GF-D8 (cell line): ENCODE data around the gene SLCO2B1.
A peak's percentile ranks its signal among the peaks of the same experiment; 100 is the strongest.

Experiments
- DNase-seq: peaks from one replicate; lab custom pipeline; 2025; lab: John Stamatoyannopoulos, UW

SLCO2B1 gene

GRCh38 chr11:75161506-75162095, 10.7 kb downstream of the SLCO2B1 start:
- no peak for DNase-seq

- DNase-seq = no peak
These were observed 12.0 kb downstream of the SLCO2B1 start for GRCh38 chr11:75162954-75163353.

GRCh38 chr11:75163921-75164849, 13.3 kb downstream of the SLCO2B1 start:
- DNase-seq = no peak

DNA sequence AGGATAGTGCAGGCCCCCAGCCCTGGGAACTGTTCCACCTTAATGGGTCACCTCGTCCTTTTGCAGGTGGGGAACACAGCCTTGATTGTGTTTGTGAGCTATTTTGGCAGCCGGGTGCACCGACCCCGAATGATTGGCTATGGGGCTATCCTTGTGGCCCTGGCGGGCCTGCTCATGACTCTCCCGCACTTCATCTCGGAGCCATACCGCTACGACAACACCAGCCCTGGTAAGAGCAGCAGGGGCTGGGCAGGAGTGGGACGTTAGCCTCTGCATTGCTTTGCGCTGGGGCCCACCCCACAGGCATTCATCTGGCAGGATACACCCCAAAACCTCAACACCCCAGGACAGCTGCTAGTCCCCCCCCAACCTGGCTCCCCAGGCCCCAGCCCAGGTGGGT, 14.8 kb downstream of the SLCO2B1 start:
- no peak for DNase-seq

- no peak for DNase-seq
These were observed 15.9 kb downstream of the SLCO2B1 start for GRCh38 chr11:75166791-75167190.

DNA sequence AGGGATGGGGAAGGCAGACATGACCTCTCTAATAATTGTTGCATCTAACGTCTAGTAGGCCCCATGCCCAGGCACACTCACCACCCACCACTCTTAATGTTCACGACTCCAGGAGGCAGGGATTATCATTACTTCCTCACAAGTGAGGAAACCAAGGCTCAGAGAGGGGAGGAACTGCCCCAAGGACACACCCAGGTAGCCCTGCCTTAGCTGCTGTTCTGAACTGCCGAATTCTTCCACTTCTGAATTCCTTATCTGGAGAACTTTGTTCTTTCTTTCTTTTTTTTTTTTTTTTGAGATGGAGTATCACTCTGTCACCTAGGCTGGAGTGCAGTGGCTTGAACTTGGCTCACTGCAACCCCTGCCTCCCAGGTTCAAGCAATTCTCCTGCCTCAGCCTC, 16.7 kb downstream of the SLCO2B1 start:
- DNase-seq = no peak

DNA sequence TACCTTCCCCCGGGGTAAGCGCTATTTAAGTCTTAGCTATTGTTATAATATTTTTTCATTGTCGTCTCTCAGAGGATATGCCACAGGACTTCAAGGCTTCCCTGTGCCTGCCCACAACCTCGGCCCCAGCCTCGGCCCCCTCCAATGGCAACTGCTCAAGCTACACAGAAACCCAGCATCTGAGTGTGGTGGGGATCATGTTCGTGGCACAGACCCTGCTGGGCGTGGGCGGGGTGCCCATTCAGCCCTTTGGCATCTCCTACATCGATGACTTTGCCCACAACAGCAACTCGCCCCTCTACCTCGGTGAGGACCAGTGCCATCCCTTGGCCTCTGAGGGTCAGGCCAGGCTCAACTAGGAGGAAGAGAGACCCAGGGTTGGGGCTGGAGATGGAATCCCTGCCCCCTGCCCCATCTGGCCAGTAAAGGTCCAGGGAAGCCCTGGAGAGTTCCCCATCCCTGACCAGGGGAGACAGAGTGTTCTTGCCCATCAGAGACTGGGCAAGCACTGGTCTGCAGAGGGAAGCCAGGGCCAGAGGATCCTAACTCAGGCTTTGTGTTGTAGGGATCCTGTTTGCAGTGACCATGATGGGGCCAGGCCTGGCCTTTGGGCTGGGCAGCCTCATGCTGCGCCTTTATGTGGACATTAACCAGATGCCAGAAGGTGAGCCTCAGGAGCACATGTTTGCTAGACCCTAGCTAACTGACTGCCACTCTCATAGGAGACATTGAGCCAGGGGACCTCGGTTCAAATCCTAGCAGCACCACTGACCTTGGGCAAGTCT, 18.4 kb downstream of the SLCO2B1 start:
- DNase-seq = no peak

GRCh38 chr11:75170516-75171201, 19.8 kb downstream of the SLCO2B1 start:
- DNase-seq = no peak

DNA sequence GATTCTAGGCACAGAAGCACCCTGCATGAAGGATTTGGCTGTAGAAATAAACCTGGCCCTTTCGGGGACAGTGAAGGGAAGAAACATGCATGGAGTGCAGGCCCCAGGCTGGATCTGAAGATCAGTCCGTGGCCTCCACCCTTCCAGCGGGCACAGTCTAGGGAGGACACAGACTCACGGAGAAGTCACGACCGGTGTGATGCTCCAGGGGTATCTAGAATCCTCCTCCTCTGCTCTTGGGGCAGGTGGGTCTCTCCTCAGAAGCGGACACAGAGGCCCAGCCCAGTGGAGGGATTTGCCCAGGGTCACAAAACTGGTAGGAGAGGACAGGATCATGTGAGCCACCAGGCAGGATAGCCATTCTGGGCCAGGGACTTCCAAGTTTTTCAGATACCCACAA, 22.4 kb downstream of the SLCO2B1 start:
- DNase-seq = no peak

DNA sequence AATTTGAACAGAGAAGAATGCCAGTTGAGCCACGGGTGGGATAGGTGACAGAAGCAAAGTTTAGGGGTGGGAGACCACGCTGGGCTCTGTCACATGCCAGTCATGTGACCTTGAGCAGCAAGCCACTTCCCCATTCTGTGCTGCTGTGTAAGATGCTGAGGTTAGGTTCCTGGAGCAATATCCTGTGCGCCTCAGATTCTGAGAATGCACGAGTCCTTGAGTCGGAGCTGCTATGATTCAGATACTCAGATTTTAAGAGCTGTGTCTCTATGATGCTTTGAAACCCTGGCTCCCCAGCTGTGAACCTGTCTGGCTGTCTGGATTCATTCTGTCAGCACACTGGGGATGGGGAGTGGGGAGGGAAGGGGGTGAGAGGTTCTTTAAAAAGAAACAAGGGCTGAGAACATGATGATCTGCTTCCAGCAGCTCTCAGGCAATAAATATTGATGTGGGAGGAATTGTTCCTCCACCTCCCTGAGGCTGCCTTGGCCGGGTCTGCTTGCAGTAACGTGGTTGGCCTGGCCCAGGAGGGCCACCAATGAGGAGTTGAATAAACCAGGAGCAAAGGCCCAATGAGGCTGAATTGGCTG, 24.0 kb downstream of the SLCO2B1 start:
- peak; percentile 65 for DNase-seq

DNA sequence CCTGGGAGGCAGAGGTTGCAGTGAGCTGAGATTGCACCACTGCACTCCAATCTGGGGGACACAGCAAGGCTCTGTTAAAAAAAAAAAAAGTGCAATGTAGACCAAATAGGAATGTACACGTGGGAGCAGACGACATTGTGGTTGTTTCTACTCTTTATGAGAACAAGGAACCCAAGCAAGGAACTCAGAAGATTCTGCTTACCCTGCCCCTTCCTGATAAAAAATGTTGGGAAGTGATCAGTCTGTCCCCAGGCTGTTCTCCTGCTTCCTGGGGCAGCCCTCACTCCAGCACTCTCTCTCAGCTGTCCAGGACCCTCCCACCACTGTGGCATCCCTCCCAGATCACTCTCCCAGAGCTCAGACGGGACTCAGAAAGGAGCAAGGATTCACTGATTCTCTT, 31.8 kb downstream of the SLCO2B1 start:
- no peak for DNase-seq

GRCh38 chr11:75184051-75184450, 33.1 kb downstream of the SLCO2B1 start:
- no peak for DNase-seq

GRCh38 chr11:75184757-75185425, 34.0 kb downstream of the SLCO2B1 start:
- DNase-seq = no peak

GRCh38 chr11:75185866-75186265, 35.0 kb downstream of the SLCO2B1 start:
- DNase-seq = no peak

- no peak for DNase-seq
These were observed 36.1 kb downstream of the SLCO2B1 start for GRCh38 chr11:75186999-75187398.

DNA sequence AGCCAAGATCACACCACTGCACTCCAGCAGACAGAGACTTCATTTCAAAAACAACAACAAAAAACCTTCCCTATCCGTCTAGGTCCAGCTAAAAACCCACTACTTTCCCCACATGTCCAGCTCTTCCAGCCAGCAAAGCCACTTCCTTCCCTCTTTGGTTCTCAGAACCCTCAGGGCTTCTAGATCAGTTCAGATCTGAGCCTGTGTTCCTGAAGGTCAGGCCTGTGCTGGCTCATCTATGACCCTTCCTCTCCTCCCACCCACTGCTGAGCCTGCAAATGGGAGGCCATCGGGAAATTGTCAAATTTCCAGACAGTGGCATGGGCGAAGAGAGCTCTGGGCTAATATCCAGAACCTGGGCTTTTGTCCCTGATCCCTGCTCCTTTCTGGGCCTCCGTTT, 37.8 kb downstream of the SLCO2B1 start:
- DNase-seq = no peak

GRCh38 chr11:75189108-75189507, 38.2 kb downstream of the SLCO2B1 start:
- no peak for DNase-seq

DNA sequence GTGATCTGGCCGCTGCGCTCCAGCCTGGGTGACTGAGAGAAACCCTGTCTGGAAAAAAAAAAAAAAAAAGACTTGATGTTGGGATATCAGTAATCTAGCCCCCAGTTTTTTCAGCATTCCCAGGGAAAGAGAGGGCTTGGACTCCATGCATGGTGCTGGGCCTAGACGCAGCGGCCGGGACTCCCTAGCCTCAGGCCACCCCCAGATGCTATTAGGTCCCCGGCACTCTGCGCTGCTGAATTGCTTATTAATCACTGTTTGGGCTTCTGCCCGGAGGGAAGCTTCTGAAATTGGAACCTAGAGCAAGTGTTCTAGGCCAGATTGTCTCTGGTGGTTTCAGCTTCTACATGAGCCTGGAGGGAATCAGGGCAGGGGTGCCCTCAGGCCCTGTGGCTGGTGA, 39.0 kb downstream of the SLCO2B1 start:
- no peak for DNase-seq

GRCh38 chr11:75190652-75191329, 39.9 kb downstream of the SLCO2B1 start:
- DNase-seq = no peak

- no peak for DNase-seq
These were observed 40.4 kb downstream of the SLCO2B1 start for GRCh38 chr11:75191330-75191717.

GRCh38 chr11:75193271-75193670, 42.4 kb downstream of the SLCO2B1 start:
- no peak for DNase-seq
